ENCODE measurements around the gene RDM1. TPM values are rescaled to one million over a fixed set of nuclear protein-coding genes. Genes with fewer than 3 reads are reported as not detected.

The RDM1 gene
- total and polyA plus RNA-seq, 9 donors = 0.39 to 1.4 (median 0.76) TPM

- no CpG with 5 or more reads among the region's 1 CpG for whole genome bisulfite sequencing (ENCODE audit: insufficient coverage)
- Histone ChIP-seq H3K27ac (ENCODE audit: low read length) (no peak overlapping the region), H3K4me1 (ENCODE audit: control insufficient read depth, insufficient read depth, low read length) (no peaks in the 10 kb centered on the region)
These were observed 16.2 kb downstream of the RDM1 start for GRCh38 chr17:35914354-35914753.

GRCh38 chr17:35913609-35914008 is 17.0 kb downstream of the RDM1 start:
- Histone ChIP-seq H3K27ac (ENCODE audit: low read length) (no peak overlapping the region), H3K4me1 (ENCODE audit: control insufficient read depth, insufficient read depth, low read length) (no peaks in the 10 kb centered on the region), H3K36me3 (ENCODE audit: control insufficient read depth, insufficient read depth, low read length) (no peaks in the 10 kb centered on the region), H3K4me3 (ENCODE audit: low read length) (no peak overlapping the region), H3K27me3 (ENCODE audit: control insufficient read depth, insufficient read depth, low read length) (no peaks in the 10 kb centered on the region), H3K9me3 (replicated peaks; ENCODE audit: control insufficient read depth, low read depth, low read length) (no peaks in the 10 kb centered on the region)
- DNase-seq = no peak
- WGBS (ENCODE audit: insufficient coverage) = 79% methylated on average over 3 of the region's 4 CpGs

More at GRCh38 chr17:35914354-35914753, 16.2 kb downstream of the RDM1 start:
- no peak overlapping the region for H3K4me3 ChIP-seq (ENCODE audit: low read length)
- H3K9me3 ChIP-seq (replicated peaks; ENCODE audit: control insufficient read depth, low read depth, low read length) = no peaks in the 10 kb centered on the region
- H3K36me3 ChIP-seq (ENCODE audit: control insufficient read depth, insufficient read depth, low read length) = no peaks in the 10 kb centered on the region
- no peaks in the 10 kb centered on the region for H3K27me3 ChIP-seq (ENCODE audit: control insufficient read depth, insufficient read depth, low read length)
- DNase-seq = no peak

- Histone ChIP-seq H3K36me3 (ENCODE audit: control insufficient read depth, insufficient read depth, low read length) (no peaks in the 10 kb centered on the region), H3K4me1 (ENCODE audit: control insufficient read depth, insufficient read depth, low read length) (no peaks in the 10 kb centered on the region), H3K27me3 (ENCODE audit: control insufficient read depth, insufficient read depth, low read length) (no peaks in the 10 kb centered on the region), H3K27ac (ENCODE audit: low read length) (no peak overlapping the region), H3K9me3 (replicated peaks; ENCODE audit: control insufficient read depth, low read depth, low read length) (no peaks in the 10 kb centered on the region), H3K4me3 (ENCODE audit: low read length) (no peak overlapping the region)
- WGBS (ENCODE audit: insufficient coverage) = 70% methylated on average over 2 of the region's 2 CpGs
- DNase-seq = no peak
These were observed 17.6 kb downstream of the RDM1 start for GRCh38 chr17:35912942-35913341.

DNA sequence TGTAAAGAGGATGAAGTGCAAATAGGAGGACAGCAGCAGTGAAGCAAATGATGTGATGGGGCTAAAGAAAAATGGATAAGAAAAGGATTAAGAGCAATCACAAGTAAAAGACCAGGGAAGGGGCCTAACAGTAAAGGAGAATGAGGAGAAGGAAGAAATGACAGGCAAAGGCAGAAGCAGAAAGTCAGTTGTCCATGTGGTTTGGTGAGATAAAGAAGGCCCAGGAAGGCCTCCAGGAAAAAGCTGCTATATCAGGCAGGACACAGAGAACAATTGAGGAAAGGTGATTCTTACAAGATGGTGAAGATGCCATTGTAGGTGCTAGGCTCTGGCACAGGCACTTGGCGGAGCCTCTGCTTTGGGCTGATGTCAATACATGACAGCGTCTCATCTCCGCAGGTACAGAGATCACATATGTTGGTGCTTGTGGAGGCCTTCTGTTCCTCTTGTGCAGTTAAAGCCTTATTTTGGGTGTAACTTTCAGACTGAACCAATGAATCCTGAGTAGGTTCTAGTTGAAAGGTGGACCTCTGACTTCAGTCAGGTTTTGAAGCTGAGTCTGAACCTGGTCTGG is 18.1 kb downstream of the RDM1 start:
- no peak for DNase-seq

GRCh38 chr17:35909408-35909807 is 21.2 kb downstream of the RDM1 start:
- Histone ChIP-seq H3K27ac (ENCODE audit: low read length) (no peak overlapping the region), H3K4me3 (ENCODE audit: low read length) (no peak overlapping the region), H3K36me3 (ENCODE audit: control insufficient read depth, insufficient read depth, low read length) (no peaks in the 10 kb centered on the region), H3K4me1 (ENCODE audit: control insufficient read depth, insufficient read depth, low read length) (no peaks in the 10 kb centered on the region), H3K9me3 (replicated peaks; ENCODE audit: control insufficient read depth, low read depth, low read length) (no peaks in the 10 kb centered on the region), H3K27me3 (ENCODE audit: control insufficient read depth, insufficient read depth, low read length) (no peaks in the 10 kb centered on the region)
- no peak for DNase-seq
- WGBS (ENCODE audit: insufficient coverage) = 82% methylated on average over 3 of the region's 3 CpGs

More for the DNA sequence above, 18.1 kb downstream of the RDM1 start:
- Histone ChIP-seq H3K27me3 (ENCODE audit: control insufficient read depth, insufficient read depth, low read length) (no peaks in the 10 kb centered on the region), H3K4me3 (ENCODE audit: low read length) (no peak overlapping the region), H3K36me3 (ENCODE audit: control insufficient read depth, insufficient read depth, low read length) (no peaks in the 10 kb centered on the region), H3K27ac (ENCODE audit: low read length) (no peak overlapping the region), H3K4me1 (ENCODE audit: control insufficient read depth, insufficient read depth, low read length) (no peaks in the 10 kb centered on the region), H3K9me3 (replicated peaks; ENCODE audit: control insufficient read depth, low read depth, low read length) (no peaks in the 10 kb centered on the region)
- 100% methylated on average over 3 of the region's 3 CpGs for WGBS (ENCODE audit: insufficient coverage)

- no peaks in the 10 kb centered on the region for H3K36me3 ChIP-seq (ENCODE audit: control insufficient read depth, insufficient read depth, low read length)
These were observed 22.9 kb downstream of the RDM1 start for GRCh38 chr17:35907691-35908090.

DNA sequence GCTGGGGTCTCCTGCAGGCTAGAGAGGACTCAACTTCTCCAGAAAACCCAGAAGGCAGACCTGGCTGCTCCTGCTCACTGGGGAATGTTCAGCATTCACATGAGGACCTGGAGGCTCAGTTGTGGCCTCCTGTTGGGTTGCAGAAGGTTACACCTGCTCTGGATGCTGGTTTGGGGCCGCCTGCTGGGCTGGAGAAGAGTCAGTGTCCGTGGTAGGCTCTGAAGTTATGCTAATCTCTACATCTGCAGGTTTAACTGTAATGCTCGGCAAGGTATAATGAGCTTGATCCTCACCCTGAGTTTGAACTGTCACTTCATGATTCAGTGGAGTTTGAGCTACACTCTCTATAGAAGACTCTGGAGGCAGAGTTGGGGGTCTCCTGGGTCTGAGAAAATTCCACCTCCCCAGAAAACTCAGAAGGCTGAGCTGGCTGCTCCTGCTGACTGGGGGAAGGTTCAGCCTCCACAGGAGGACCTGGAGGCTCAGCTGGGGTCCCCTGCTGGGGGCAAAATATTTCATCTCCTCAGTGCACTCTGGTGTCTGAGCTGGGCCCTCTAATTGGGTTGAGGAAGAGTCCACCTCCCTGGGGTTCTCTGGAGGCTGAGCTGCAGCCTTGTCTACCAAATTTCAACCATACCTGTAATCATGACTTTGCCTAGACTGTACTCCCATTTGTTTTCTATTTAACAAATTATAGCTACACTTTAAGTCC is 23.5 kb downstream of the RDM1 start:
- Histone ChIP-seq H3K27me3 (ENCODE audit: control insufficient read depth, insufficient read depth, low read length) (no peaks in the 10 kb centered on the region), H3K9me3 (replicated peaks; ENCODE audit: control insufficient read depth, low read depth, low read length) (no peaks in the 10 kb centered on the region), H3K4me3 (ENCODE audit: low read length) (no peak overlapping the region), H3K4me1 (ENCODE audit: control insufficient read depth, insufficient read depth, low read length) (no peaks in the 10 kb centered on the region), H3K36me3 (ENCODE audit: control insufficient read depth, insufficient read depth, low read length) (no peaks in the 10 kb centered on the region), H3K27ac (ENCODE audit: low read length) (no peak overlapping the region)
- WGBS (ENCODE audit: insufficient coverage) = 40% methylated on average over 1 of the region's 3 CpGs
- no peak for DNase-seq

More at GRCh38 chr17:35907691-35908090, 22.9 kb downstream of the RDM1 start:
- H3K4me1 ChIP-seq (ENCODE audit: control insufficient read depth, insufficient read depth, low read length) = no peaks in the 10 kb centered on the region
- no peaks in the 10 kb centered on the region for H3K9me3 ChIP-seq (replicated peaks; ENCODE audit: control insufficient read depth, low read depth, low read length)
- no peak overlapping the region for H3K4me3 ChIP-seq (ENCODE audit: low read length)
- no CpG with 5 or more reads among the region's 5 CpGs for WGBS (ENCODE audit: insufficient coverage)
- no peaks in the 10 kb centered on the region for H3K27me3 ChIP-seq (ENCODE audit: control insufficient read depth, insufficient read depth, low read length)
- DNase-seq = no peak
- H3K27ac ChIP-seq (ENCODE audit: low read length) = no peak overlapping the region

GRCh38 chr17:35906191-35906925 is 24.2 kb downstream of the RDM1 start:
- Histone ChIP-seq H3K9me3 (replicated peaks; ENCODE audit: control insufficient read depth, low read depth, low read length) (no peaks in the 10 kb centered on the region), H3K36me3 (ENCODE audit: control insufficient read depth, insufficient read depth, low read length) (no peaks in the 10 kb centered on the region), H3K27me3 (ENCODE audit: control insufficient read depth, insufficient read depth, low read length) (no peaks in the 10 kb centered on the region), H3K4me1 (ENCODE audit: control insufficient read depth, insufficient read depth, low read length) (no peaks in the 10 kb centered on the region), H3K4me3 (ENCODE audit: low read length) (no peak overlapping the region), H3K27ac (ENCODE audit: low read length) (no peak overlapping the region)
- 88% methylated on average over 4 of the region's 5 CpGs for WGBS (ENCODE audit: insufficient coverage)
- DNase-seq = no peak

- Histone ChIP-seq H3K27me3 (ENCODE audit: control insufficient read depth, insufficient read depth, low read length) (no peaks in the 10 kb centered on the region), H3K27ac (ENCODE audit: low read length) (no peak overlapping the region), H3K4me1 (ENCODE audit: control insufficient read depth, insufficient read depth, low read length) (no peaks in the 10 kb centered on the region), H3K9me3 (replicated peaks; ENCODE audit: control insufficient read depth, low read depth, low read length) (no peaks in the 10 kb centered on the region), H3K4me3 (ENCODE audit: low read length) (no peak overlapping the region), H3K36me3 (ENCODE audit: control insufficient read depth, insufficient read depth, low read length) (no peaks in the 10 kb centered on the region)
- WGBS (ENCODE audit: insufficient coverage) = 89% methylated on average over 2 of the region's 5 CpGs
- DNase-seq = no peak
These were observed 27.1 kb downstream of the RDM1 start for GRCh38 chr17:35903451-35903850.

DNA sequence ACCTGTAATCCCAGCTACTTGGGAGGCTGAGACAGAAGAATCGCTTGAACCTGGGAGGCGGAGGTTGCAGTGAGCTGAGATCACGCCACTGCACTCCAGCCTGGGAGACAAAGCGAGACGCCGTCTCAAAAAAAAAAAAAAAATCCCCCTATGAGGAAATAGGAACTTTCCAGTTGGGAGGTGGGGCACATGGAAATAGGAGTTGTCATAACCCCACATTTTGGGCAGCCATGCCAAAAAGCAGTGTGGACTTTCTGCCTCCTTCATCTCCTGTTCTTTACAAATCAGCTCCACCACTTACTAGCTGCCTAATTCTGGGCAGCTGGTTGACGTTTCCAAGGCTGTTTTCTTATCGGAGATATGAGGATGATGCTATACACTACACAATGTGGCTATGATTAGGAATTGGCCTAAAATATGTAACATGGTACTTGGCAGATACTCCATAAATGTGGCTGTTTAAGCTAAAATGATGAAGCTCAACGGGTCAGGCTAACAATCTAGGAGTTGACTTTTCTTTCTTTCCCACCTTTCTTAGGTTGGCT is 28.9 kb downstream of the RDM1 start:
- no peaks in the 10 kb centered on the region for H3K36me3 ChIP-seq (ENCODE audit: control insufficient read depth, insufficient read depth, low read length)
- no peak overlapping the region for H3K4me3 ChIP-seq (ENCODE audit: low read length)
- no peaks in the 10 kb centered on the region for H3K27me3 ChIP-seq (ENCODE audit: control insufficient read depth, insufficient read depth, low read length)
- H3K4me1 ChIP-seq (ENCODE audit: control insufficient read depth, insufficient read depth, low read length) = no peaks in the 10 kb centered on the region
- no CpG with 5 or more reads among the region's 9 CpGs for WGBS (ENCODE audit: insufficient coverage)
- H3K9me3 ChIP-seq (replicated peaks; ENCODE audit: control insufficient read depth, low read depth, low read length) = no peaks in the 10 kb centered on the region
- no peak for DNase-seq
- no peak overlapping the region for H3K27ac ChIP-seq (ENCODE audit: low read length)
